Activated CD8-positive, alpha-beta T cell treated with anti-CD3 and anti-CD28 coated beads for 36 hours (primary cell): Measurements from ENCODE around the gene ARHGAP10. TPM values are rescaled to one million over a fixed set of nuclear protein-coding genes. Genes with fewer than 3 reads are reported as not detected.

ENCODE experiments used
- ATAC-seq: fragments of 200-7000 bp; cut with Tn5 transposase; one replicate; pipeline ENCODE4 v1.10.0; 2021; ENCODE audit warnings: mild to moderate bottlenecking, moderate library complexity
- CTCF ChIA-PET: fragments of 350-600 bp; sonication (Branson Sonifier 250); formaldehyde crosslinking; loops from one replicate; lab custom pipeline; 2021; ENCODE audit warnings: antibody characterized with exemption; lab: Charles Lee
- POLR2A ChIA-PET: fragments of 350-600 bp; sonication (Branson Sonifier 250); formaldehyde crosslinking; loops from one replicate; lab custom pipeline; 2021; ENCODE audit warnings: antibody characterized with exemption; lab: Charles Lee
- DNase-seq: peaks from one replicate; pipeline ENCODE4 v3.0.0-alpha.2; 2020
- H3K27ac Mint-ChIP-seq: one replicate; pipeline ENCODE4 v1.8.0; 2021; ENCODE audit warnings: mild to moderate bottlenecking, mixed read lengths
- H3K27me3 Mint-ChIP-seq: one replicate; pipeline ENCODE4 v1.8.0; 2021; ENCODE audit warnings: mixed read lengths
- H3K36me3 Mint-ChIP-seq: one replicate; pipeline ENCODE4 v1.8.0; 2021; ENCODE audit warnings: low read depth, mixed read lengths
- H3K4me1 Mint-ChIP-seq: one replicate; pipeline ENCODE4 v1.8.0; 2021; ENCODE audit warnings: low read depth, mixed read lengths
- H3K4me3 Mint-ChIP-seq: one replicate; pipeline ENCODE4 v1.8.0; 2021; ENCODE audit warnings: mild to moderate bottlenecking, moderate library complexity, mixed read lengths
- H3K9me3 Mint-ChIP-seq: one replicate; pipeline ENCODE4 v1.8.0; 2021; ENCODE audit warnings: mixed read lengths
- intact Hi-C: fragments of 100-400 bp; cut with micrococcal nuclease; formaldehyde crosslinking; loops from one replicate; pipeline ENCODE4 v1.10.0; 2022
- total RNA-seq, 2 experiments: library from RNA; stranded (reverse); gene quantifications; one replicate each; pipeline ENCODE4 v1.2.3, GENCODE V29; 2021
- TF ChIP-seq, protein P1 (sequence below): fragments of 200-600 bp; IDR thresholded peaks from one replicate; pipeline ENCODE4 v1.8.0; 2022; ENCODE audit warnings: antibody characterized with exemption, mild to moderate bottlenecking

ARHGAP10 gene
- total RNA-seq, 2 experiments from 2014 or later: 4.0 to 5.1 TPM

GRCh38 chr4:148094149-148094548 lies 362.3 kb downstream of the ARHGAP10 start:
- peaks cover 8% of the 10 kb centered on the region for H3K4me1 Mint-ChIP-seq
- DNase-seq (no peak), ATAC-seq (no peak)
- H3K27me3 Mint-ChIP-seq: no peaks in the 10 kb centered on the region
- H3K36me3 Mint-ChIP-seq: peaks cover 5% of the 10 kb centered on the region
- ChIA-PET POLR2A (no interaction called here), CTCF (no interaction called here)
- intact Hi-C loops: no loop called here
- TF ChIP-seq, protein P1, sequence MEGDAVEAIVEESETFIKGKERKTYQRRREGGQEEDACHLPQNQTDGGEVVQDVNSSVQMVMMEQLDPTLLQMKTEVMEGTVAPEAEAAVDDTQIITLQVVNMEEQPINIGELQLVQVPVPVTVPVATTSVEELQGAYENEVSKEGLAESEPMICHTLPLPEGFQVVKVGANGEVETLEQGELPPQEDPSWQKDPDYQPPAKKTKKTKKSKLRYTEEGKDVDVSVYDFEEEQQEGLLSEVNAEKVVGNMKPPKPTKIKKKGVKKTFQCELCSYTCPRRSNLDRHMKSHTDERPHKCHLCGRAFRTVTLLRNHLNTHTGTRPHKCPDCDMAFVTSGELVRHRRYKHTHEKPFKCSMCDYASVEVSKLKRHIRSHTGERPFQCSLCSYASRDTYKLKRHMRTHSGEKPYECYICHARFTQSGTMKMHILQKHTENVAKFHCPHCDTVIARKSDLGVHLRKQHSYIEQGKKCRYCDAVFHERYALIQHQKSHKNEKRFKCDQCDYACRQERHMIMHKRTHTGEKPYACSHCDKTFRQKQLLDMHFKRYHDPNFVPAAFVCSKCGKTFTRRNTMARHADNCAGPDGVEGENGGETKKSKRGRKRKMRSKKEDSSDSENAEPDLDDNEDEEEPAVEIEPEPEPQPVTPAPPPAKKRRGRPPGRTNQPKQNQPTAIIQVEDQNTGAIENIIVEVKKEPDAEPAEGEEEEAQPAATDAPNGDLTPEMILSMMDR: no peak
- no peak overlapping the region for H3K27ac Mint-ChIP-seq
- no peak overlapping the region for H3K4me3 Mint-ChIP-seq
- H3K9me3 Mint-ChIP-seq: no peaks in the 10 kb centered on the region

DNA sequence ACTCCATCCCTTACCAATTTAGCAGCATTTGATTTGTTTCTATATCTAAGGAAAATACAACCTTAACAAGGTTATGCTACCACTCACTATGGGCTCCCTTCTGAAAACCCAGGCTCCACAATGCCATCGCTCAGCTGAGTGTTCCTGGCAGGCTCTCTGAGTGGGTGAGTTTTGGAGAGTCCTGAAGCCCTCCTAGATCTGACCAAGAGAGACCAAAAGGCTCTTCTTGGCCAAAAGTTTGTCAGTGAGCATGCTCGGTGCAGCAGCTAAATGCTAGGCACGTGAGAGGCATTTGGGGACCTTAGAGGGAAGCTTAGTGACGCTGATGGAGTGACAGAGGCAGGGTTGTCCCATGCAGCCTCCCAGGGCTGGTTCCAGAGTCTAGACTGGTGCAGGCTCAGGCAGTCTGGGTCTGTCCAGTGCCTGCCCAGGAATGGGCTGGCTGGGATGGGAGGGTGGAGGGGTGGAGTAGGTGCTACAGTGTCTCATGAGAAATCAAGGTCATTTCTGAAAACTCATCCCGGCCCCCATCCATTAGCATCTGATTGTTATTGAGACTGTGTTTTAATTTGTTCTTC lies 363.5 kb downstream of the ARHGAP10 start:
- no peaks in the 10 kb centered on the region for H3K27me3 Mint-ChIP-seq
- H3K27ac Mint-ChIP-seq: no peak overlapping the region
- ChIA-PET CTCF (interaction anchor here (1.1 kb wide), 1 partner anchor 42 kb away, joined by 3 read pairs; no protein-coding TSS in a partner anchor), POLR2A (no interaction called here)
- peaks cover 5% of the 10 kb centered on the region for H3K36me3 Mint-ChIP-seq
- no peaks in the 10 kb centered on the region for H3K9me3 Mint-ChIP-seq
- intact Hi-C loops: no loop called here
- TF ChIP-seq, protein P1: no peak
- DNase-seq (no peak), ATAC-seq (no peak)
- H3K4me3 Mint-ChIP-seq: no peak overlapping the region
- peaks cover 4% of the 10 kb centered on the region for H3K4me1 Mint-ChIP-seq

GRCh38 chr4:148097801-148098200 lies 365.9 kb downstream of the ARHGAP10 start:
- intact Hi-C loops: no loop called here
- Mint-ChIP-seq H3K9me3 (no peaks in the 10 kb centered on the region), H3K27me3 (no peaks in the 10 kb centered on the region), H3K36me3 (peaks cover 2% of the 10 kb centered on the region), H3K4me1 (peaks cover 18% of the 10 kb centered on the region), H3K27ac (no peak overlapping the region), H3K4me3 (no peak overlapping the region)
- no peak for DNase-seq
- ChIA-PET POLR2A (no interaction called here), CTCF (interaction anchor here (0.9 kb wide), 1 partner anchor 479 kb away, joined by 3 read pairs; no protein-coding TSS in a partner anchor)
- TF ChIP-seq, protein P1: no peak
- no peak for ATAC-seq

GRCh38 chr4:148101235-148101634 lies 369.3 kb downstream of the ARHGAP10 start:
- DNase-seq (no peak), ATAC-seq (peak; percentile 58)
- POLR2A ChIA-PET: no interaction called here
- Mint-ChIP-seq H3K27ac (no peak overlapping the region), H3K4me1 (peaks cover 38% of the 10 kb centered on the region), H3K9me3 (no peaks in the 10 kb centered on the region), H3K4me3 (no peak overlapping the region), H3K36me3 (peaks cover 19% of the 10 kb centered on the region), H3K27me3 (no peaks in the 10 kb centered on the region)
- CTCF ChIA-PET: interaction anchor here (0.9 to 1.3 kb wide), 2 partner anchors 9 to 346 kb away, joined by 3 to 4 read pairs; no protein-coding TSS in a partner anchor
- TF ChIP-seq, protein P1: no peak
- intact Hi-C loops: no loop called here

DNA sequence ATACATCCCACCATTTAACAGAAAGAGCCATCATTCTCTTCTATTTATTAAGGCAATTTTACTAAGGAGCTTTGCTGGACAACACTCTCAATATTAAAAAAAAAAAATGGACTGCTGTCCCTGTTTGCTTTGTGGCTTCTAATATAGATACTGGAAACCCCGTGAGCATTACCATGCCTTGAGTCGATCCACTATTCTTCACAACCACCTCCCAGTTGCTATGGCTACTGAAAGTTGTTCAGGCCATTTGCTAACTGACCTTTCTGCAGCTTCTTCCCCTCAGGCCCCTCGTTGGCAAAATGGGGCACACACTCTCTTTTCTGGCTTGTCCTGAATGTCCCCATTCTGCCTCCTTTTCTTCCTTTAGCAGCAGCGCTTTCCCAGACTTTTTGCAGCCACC lies 369.9 kb downstream of the ARHGAP10 start:
- TF ChIP-seq, protein P1: no peak
- peaks cover 36% of the 10 kb centered on the region for H3K4me1 Mint-ChIP-seq
- no peak overlapping the region for H3K4me3 Mint-ChIP-seq
- intact Hi-C loops: no loop called here
- H3K36me3 Mint-ChIP-seq: peaks cover 25% of the 10 kb centered on the region
- CTCF ChIA-PET: interaction anchor here (1.3 kb wide), 1 partner anchor 8 kb away, joined by 4 read pairs; no protein-coding TSS in a partner anchor
- ATAC-seq: no peak
- no peaks in the 10 kb centered on the region for H3K27me3 Mint-ChIP-seq
- DNase-seq: no peak
- POLR2A ChIA-PET: no interaction called here
- no peaks in the 10 kb centered on the region for H3K9me3 Mint-ChIP-seq
- H3K27ac Mint-ChIP-seq: no peak overlapping the region
